HG02623 (cell line): ENCODE results near the gene SETD1A.
"Not testable (repeated sequence)": the region's sequence is repeated elsewhere in the genome, so short reads cannot be mapped to it uniquely, and the experiment has no call there.

Experiments
- ATAC-seq: cut with Tn5 transposase; IDR thresholded peaks from one replicate; pipeline ENCODE4 v1.9.1; 2021; ENCODE audit warnings: moderate library complexity; ENCODE audit not compliant: unreplicated experiment

The SETD1A gene

GRCh38 chr16:31013292-31013691, 55.7 kb downstream of the SETD1A start:
- not testable (repeated sequence) for ATAC-seq

- ATAC-seq: no peak
These were observed 58.5 kb downstream of the SETD1A start for GRCh38 chr16:31016018-31016417.

GRCh38 chr16:31017756-31018155, 60.2 kb downstream of the SETD1A start:
- ATAC-seq: not testable (repeated sequence)

- ATAC-seq: no peak
These were observed 63.0 kb downstream of the SETD1A start for GRCh38 chr16:31020536-31020935.

- no peak for ATAC-seq
These were observed 65.1 kb downstream of the SETD1A start for GRCh38 chr16:31022544-31023251.

GRCh38 chr16:31023252-31023602, 65.7 kb downstream of the SETD1A start:
- ATAC-seq: no peak

GRCh38 chr16:31023627-31024226, 66.2 kb downstream of the SETD1A start:
- ATAC-seq: no peak

- no peak for ATAC-seq
These were observed 67.8 kb downstream of the SETD1A start for GRCh38 chr16:31025339-31025738.

GRCh38 chr16:31029272-31029671, 71.7 kb downstream of the SETD1A start:
- no peak for ATAC-seq

GRCh38 chr16:31031276-31031675, 73.7 kb downstream of the SETD1A start:
- ATAC-seq: no peak

GRCh38 chr16:31032736-31033708, 75.5 kb downstream of the SETD1A start, which contains the start of gene STX4:
TSS of gene STX4 (plus strand) at chr16:31033558. CDS start at chr16:31033806, 248 bp downstream.
- ATAC-seq: peak; percentile 79

GRCh38 chr16:31033709-31034492, 76.3 kb downstream of the SETD1A start:
- ATAC-seq: peak; percentile 25
